HG02973 (cell line): ENCODE data around the gene UNC5C.
A peak's percentile ranks its signal among the peaks of the same experiment; 100 is the strongest.

Source experiments
- ATAC-seq: cut with Tn5 transposase; IDR thresholded peaks from one replicate; pipeline ENCODE4 v1.9.1; 2021; ENCODE audit warnings: moderate library complexity; ENCODE audit not compliant: unreplicated experiment

UNC5C gene

DNA sequence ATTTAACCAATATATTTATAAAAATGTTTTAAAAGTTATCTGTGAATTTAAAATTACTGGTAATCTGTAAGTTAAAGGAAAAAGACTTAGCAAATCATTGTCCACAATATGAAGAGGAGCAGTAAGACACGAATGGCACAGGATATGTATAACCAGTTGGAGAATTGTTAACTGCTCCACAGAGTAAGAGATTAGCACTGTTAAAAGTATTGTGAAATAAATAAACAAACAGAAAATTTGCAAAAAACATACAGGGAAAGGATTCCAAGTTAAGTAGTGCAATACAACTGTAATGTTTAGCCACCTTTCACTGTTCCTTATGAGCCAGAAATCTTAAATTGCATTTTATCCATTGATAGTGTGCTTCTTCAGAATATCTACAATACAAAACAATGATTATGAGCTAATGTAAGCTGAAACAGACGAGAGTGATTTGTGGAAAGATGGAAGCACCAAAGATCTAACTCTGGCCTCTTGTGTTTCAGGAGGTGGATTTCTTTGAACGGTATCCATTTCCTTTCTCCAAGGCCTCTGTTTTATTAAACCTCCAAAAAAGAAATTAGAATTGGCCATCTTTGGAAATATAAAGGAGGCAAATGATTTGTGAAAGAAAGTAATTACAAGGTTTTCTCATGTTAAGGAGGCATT lies 188.4 kb downstream of the UNC5C start:
- no peak for ATAC-seq

DNA sequence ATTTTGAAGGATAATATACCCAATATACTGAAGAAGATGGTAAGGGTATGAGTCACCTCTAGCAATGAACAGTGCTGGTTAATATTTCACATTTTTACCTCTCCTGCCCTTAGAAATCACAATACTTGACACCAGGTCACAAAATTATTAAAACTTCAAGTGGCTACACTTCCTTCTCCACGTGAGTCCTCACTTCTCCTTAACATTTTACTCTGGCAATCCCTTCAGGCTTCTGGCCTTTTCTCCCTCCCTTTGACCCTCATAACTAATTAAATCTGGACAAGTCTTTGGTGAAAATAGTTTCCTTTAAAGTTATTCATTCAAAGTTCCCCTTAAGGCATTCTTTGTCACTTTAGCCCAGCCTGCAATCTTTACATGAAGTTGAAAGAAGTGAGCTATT lies 190.4 kb downstream of the UNC5C start:
- no peak for ATAC-seq

DNA sequence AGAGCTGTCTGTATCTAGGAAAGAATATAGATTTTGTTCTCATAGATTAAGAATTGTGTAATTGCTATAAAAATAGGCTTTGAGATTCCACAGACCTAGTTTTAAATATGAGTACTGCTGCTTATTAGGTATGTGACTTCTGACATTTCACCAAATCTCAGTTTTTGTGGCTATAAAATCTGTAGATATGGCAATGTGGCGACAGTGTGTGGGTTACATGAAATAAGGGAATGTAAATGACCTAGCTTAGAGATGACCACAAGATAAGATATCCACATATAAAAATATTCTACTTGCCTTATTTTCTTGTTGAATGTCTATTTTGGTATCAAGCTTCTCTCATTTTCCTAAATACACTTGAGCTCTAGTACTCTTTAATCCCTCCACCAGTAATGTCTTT lies 193.8 kb downstream of the UNC5C start:
- no peak for ATAC-seq

DNA sequence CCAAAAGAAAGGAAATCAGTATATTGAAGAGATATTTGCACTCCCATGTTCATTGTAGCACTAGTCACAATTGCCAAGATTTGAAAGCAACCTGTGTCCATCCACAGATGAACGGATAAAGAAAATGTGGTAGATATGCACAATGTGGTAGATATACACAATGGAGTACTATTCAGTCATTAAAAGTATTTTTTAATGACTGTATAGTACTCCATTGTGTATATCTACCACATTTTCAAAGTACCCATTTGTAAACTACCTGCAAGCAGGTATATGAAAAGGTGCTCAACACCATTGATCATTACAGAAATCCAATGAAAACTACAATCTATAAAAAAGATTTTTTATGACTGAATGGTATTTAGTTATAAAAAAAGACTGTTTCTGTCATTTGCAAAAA lies 200.4 kb downstream of the UNC5C start:
- no peak for ATAC-seq

DNA sequence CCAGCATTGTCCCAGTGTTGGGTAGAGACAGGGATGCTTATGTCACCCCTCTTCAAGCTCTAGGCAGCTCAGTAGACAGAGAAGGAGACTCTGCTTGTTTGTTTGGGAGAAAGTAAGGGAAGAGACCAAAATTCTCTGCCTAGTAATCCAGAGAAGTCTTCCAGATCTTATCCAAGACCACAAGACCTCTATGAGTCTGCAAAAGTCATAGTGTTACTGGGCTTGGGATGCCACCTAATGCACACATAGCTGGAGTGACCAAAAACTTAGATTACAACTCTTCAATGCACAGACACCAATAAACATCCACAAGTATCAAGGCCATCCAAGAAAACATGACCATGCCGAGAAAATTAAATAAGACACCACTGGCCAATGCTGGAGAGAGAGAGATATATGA lies 205.5 kb downstream of the UNC5C start:
- no peak for ATAC-seq

DNA sequence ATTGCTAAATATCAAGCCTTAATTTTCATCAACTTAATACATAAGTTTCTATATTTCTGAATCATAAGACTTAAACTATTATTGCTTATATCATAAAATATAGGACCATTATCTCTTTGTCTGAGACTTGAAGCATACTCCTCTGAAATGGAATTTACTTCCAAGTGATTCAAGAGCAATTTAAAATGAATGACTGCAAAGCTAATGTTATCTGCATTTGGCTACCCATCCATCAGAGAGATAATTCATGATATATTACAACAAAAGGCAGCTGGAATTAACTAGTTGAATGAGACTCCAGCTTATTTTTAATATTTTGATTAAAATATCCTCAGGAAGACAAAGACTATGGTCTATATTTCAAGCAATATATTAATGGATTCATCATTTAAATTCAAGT lies 208.6 kb downstream of the UNC5C start:
- ATAC-seq: no peak

DNA sequence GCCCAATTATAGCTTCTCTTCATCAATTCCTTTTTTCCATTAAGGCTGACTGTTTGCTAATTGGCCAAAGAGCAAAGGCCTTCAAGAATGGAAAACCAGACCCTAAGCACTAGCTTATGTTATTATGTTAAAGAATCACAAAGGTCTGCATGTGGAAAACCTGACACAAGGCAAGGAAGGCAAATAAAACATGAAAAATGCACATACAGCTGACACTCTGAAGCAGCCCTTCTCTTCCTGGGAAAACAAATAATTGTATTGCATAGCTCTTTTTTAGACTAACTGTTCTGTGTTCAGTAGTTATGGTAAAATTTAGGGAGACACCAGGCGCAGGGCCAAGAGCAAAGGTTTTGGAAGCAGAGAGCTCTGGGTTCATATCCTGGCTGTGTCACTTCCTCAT lies 223.1 kb downstream of the UNC5C start:
- ATAC-seq: no peak

DNA sequence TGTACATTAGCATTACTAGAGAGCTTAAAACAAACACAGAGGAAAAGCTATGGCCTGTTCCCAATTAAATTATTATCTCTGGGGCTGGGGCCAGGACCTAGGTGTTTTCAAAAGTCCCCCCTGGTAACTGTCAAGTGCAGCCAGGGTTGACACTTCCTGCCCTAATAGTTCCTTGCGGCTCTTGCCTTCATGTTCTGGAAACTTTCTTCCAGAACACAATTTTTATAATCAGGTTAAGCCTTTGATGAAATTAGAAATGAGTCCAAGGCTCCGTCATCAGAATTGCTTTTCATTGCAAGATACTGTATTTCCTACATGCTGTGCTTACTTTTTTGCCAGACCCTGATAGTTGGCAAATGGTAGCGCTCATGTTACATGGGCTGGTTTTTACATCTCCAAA lies 229.6 kb downstream of the UNC5C start:
- no peak for ATAC-seq

DNA sequence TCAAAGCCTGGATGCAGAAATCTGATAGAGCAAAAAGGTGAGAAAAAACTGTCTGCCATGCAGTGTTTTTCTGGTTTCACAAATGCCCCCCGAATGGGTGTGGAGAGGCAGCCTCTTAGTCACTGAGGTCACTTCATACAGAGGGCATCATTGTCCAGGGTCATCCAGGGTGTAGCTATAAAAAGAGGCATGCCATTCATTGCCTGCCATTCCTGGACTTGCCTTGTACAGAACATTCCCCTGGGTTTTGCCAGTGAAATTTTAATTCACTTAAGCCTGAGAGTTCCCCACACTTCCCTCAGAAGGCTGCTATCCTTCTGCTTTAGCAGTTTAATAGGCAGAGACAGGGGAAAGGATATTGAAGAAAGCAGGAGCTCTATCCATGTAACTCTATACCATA lies 230.3 kb downstream of the UNC5C start:
- ATAC-seq: no peak

DNA sequence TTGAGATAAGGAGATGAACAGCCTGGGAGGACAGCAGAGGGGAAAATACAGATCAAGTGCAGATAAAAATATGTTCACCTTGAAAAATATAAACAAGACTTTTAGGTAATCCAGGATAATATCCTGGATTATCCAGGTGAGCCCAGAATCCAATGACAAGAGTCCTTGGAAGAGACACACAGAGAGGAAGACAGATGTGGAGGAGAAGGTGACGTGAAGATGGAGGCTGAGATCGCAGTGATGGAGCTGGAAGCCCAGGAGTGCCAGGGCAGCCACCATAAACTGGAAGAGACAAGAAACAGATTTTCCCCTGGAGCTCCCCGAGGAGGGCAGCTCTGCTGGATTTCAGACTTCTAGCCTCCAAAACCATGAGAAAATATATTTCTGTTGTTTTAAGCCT lies 230.7 kb downstream of the UNC5C start:
- no peak for ATAC-seq

DNA sequence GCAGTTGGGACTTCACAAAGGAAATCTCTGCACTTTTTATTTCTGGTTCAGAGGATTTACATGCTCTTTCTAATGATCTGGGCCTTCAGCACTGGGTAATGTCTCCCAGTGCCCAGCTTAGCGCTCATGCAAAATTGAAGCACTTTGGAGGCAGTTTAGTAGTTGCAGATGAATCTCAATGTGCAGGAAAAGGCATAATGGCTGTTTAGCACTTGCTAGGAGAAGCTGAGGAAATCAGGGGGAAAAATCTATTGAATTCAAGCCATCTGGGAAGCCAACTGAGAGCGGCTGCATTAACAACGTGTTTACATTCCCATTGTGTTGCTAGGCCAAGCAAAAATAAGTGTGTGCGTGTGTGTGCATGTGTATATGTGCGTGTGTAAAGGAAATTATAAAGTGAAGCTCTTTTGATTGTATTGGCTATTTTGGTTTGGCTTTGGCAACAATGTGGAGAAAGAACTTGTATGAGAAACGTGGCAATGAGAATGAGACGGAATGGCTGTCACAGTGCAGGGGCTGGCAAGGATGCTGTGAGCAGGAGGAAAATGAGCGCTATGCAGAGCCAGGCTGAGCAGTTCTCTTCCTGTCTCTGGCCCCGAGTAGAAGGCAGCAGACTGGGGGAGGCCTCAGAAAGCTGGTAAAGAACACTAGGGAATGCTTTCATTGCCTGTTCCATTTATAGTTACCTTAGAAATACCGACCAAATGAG lies 231.5 kb downstream of the UNC5C start:
- ATAC-seq: no peak

DNA sequence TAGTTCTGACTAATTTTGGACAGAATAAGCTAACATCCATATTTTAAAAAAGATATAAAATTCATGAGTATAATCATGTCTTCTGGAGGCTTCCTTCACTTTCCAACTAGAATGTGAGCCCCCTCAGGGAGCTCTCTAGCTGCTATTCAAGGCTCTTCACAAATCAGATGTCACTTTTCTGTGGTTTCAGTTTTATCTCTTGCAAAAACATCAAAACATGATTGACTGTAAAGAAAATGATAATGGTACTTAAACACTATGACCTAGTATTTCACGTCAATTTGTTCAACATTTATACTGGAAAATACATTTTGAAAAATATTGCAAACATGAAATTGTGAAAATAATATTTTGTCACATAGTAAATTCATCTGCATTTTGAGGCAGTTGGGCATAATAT lies 234.2 kb downstream of the UNC5C start:
- no peak for ATAC-seq

DNA sequence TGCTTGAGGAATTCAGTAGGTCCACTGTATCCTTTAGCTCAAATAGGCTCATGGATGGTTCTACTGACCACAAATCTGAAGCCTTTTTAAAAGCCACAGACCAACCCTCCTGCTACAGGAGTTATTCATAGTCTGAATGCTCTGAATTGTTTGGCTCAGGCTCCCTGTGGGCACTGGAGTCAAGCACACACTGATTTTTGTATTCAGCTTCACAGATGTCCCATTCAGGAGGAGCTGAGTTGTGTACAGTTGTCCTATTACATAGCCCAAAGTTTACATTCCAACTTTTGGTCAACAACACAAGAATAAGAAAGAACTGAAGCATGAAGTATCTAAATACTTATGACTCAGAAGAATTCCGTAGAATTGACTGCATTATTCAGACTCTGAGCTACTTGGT lies 243.9 kb downstream of the UNC5C start:
- no peak for ATAC-seq

DNA sequence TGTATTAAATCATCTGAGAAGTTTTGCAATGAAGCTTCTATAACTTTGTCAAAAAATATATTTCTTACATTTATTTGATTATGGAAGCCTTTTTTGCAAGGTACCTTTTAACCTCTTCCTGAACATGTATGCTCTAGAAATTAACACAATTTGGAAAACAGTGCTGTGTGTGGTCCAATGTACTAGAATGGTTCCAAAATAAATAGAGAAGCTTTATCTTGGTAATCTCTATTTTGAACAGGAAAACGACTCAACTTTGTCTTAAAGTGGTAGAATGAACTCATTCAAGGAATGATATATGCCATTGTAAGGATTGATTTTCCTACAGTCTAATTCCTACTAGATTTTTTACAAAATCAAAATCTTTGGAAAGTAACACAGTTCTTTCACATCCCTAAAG lies 248.5 kb downstream of the UNC5C start:
- no peak for ATAC-seq

DNA sequence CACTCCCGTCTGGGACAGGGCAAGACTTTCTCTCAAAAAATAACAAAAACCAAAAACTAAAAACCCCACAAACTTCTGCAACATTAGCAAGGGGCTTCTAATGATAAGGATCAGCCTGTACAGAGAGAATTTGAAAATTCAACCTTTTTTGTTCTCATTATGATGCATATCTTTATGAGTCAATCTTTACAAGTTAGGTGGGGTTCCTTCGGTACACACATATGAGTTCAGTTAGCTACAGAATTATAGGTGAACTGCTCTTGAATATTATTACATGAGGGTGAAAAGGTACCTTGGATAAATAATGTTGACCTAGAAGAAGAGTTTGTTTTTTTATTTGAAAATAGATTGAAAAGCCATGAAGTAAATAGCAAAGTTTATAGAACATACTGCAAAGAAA lies 252.7 kb downstream of the UNC5C start:
- ATAC-seq: no peak

DNA sequence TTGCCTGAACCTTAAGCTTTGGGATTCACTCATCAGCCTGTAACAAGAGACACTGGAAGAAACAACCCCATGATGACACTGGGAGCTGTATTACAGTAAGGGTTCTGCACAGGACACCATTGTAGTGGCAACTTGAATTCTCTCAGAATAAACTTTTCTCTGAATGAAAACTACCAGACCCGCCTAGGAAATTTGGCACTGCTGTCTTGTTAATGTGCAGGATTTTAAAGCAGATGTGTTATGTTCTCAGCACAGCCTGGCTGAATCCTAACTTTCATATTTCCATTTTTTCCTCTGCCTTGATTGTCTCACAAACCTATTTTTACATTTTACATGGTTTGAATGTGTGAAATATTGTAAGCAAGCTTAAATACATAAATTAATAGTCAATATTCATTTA lies 253.6 kb downstream of the UNC5C start:
- no peak for ATAC-seq

DNA sequence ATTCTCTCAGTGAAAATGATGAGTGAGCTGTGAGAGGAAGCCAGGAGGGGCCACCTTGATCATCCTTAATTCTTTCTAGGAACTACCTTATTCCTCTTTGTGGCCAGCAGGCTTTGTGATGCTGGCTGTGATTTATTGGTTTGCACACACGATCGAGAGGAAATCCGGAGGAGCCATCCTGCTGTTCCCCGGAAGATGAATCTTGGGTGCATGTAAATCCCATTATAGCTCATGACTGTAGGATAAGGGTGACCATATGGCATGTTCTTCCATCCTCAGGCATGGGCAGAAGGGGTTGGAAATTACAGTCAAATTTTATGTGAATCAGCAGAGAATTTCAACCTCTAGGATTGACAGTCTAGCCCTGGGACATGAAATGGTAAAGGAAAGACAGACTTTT lies 254.5 kb downstream of the UNC5C start:
- ATAC-seq: no peak

DNA sequence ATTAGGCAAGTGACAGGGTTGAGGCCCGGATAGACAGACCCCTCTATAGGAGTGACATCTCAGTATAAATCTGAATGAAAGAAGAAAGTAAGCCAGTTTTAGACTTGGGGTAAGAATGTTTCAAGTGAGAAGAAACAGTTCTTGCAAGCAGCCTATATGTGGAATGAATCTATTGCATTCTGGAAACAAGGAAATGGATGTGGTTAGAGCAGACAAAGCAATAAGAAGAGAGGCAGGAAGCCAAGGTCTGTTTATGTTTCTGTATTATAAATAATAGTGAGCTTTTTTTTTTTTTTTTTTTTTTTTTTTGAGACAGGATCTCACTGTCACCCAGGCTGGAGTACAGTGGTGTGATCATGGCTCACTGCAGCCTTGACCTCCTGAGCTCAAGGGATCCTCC lies 255.8 kb downstream of the UNC5C start:
- ATAC-seq: no peak

DNA sequence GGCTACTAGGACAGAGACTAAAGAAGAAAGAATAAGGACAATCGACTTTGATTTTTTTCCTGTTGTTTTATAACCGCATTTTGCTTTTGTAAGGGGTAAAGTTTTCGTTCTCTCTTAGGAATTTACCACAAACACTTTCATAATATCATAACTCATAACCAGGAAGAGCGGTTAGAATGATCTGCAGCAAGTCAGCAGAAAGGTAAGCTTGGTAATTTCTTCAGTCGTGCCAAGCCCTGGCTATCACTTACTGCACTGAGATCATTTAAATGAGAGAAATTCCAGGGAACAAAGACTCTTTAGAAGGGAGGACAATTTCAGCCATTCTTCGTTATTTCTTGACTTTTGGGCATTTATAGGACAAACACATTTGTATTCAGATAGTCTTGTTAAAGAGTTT lies 258.1 kb downstream of the UNC5C start:
- ATAC-seq: no peak

DNA sequence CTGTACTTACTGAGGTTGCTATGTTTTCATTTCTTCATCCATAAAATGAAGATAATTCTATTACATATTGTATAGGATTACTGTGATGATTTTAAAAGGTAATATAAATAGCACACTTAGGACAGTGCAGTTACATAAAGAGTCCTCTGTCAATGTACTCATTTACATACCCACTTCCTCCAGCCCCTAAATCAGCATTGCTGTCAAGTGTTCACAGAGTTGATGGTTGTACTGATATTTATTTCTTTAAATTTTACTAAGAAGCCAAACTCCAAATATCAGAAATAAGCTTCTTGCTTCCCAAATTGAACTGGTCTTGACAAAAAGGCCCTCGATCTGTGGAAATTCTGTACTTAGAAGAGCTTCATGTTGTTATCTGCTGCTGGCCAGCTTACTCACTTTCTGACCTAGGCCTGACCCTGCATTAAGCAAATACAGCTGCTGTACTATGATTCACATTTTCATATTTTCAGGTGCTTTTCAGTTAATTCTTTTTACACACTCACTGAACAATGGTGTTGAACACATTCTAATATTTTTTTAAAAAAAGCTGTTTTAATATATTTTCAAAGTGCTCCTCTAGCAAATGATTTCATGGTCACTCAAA lies 259.6 kb downstream of the UNC5C start:
- peak; percentile 78 for ATAC-seq

DNA sequence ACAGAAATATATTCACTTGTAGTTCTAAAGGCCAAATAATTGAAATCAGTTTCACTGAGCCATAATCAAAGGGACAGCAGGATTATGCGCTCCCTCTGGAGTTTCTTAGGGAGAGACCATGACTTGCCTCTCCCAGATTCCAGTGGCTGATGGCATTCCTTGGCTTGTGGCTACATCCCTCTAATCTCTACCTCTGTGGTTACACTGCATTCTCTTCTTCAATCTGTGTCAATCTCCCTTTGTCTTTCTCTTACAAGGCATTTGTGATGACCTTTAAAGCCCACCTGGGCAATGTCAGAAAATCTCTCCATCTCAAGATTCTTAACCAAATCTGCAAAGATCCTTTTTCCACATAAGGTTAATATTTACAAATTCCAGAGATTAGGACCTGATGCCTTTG lies 260.2 kb downstream of the UNC5C start:
- ATAC-seq: no peak

DNA sequence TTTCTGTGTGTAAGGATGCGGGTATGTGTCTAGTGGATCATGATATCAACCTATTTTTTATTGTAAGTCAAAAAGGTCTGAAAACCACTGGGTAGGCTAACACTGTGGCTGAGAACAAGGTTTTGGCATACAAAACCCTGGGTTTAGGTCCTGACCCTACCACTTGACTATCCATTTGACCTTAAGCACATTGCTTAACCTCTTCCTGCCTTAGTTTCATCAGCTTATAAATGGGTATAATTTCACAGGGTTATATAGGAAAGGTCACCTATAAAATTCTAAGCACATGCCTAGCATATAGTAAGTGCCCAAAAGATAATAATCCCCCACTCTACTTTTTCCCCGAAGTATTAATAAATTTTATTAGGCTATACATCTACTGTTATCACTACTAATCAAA lies 263.0 kb downstream of the UNC5C start:
- no peak for ATAC-seq

DNA sequence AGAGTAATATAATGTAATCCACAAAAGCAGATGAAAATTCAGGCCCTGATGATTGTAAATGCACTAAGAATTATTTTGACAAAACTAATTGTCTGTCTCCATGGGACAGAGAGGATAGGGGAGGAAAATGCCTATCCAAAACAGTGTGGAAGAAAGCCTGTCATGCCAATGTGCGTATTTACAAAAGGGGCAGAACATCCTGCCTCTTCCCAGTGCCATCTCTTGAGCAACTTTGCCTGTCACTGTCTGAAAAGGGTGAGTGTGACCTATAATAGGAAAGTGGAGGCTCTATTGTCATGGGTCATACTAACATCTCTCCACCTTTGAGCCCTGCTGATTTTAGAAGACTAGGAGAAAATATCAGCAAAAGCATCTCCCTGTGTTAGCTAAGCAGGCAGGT lies 264.1 kb downstream of the UNC5C start:
- no peak for ATAC-seq
